HG02798 (cell line): ENCODE results near the gene FAM13A.

ENCODE experiments used
- ATAC-seq: cut with Tn5 transposase; IDR thresholded peaks from one replicate; pipeline ENCODE4 v1.9.1; 2021; ENCODE audit warnings: mild to moderate bottlenecking; ENCODE audit not compliant: unreplicated experiment, poor library complexity

FAM13A gene

GRCh38 chr4:88734403-88734949 lies 322.5 kb downstream of the FAM13A start:
- ATAC-seq = no peak

- ATAC-seq = no peak
These were observed 324.1 kb downstream of the FAM13A start for GRCh38 chr4:88732714-88733368.

GRCh38 chr4:88731381-88731780 lies 325.6 kb downstream of the FAM13A start:
- no peak for ATAC-seq

GRCh38 chr4:88730811-88731210 lies 326.2 kb downstream of the FAM13A start:
- no peak for ATAC-seq

- no peak for ATAC-seq
These were observed 327.7 kb downstream of the FAM13A start for GRCh38 chr4:88729146-88729760.

GRCh38 chr4:88728146-88728545 lies 328.8 kb downstream of the FAM13A start:
- no peak for ATAC-seq

GRCh38 chr4:88725986-88726385 lies 331.0 kb downstream of the FAM13A start:
- ATAC-seq = no peak

- ATAC-seq = no peak
These were observed 331.8 kb downstream of the FAM13A start for GRCh38 chr4:88725143-88725542.

- ATAC-seq = no peak
These were observed 332.6 kb downstream of the FAM13A start for GRCh38 chr4:88724406-88724805.

GRCh38 chr4:88722828-88723227 lies 334.2 kb downstream of the FAM13A start:
- ATAC-seq = no peak

- ATAC-seq = no peak
These were observed 334.7 kb downstream of the FAM13A start for GRCh38 chr4:88722276-88722780.

GRCh38 chr4:88720451-88721428 lies 336.2 kb downstream of the FAM13A start:
- ATAC-seq = no peak

GRCh38 chr4:88719381-88719780 lies 337.6 kb downstream of the FAM13A start:
- ATAC-seq = no peak

GRCh38 chr4:88718098-88718497 lies 338.9 kb downstream of the FAM13A start:
- no peak for ATAC-seq

- no peak for ATAC-seq
These were observed 343.2 kb downstream of the FAM13A start for GRCh38 chr4:88713782-88714181.

- ATAC-seq = no peak
These were observed 347.0 kb downstream of the FAM13A start for GRCh38 chr4:88709989-88710388.

GRCh38 chr4:88706574-88706973 lies 350.4 kb downstream of the FAM13A start:
- no peak for ATAC-seq

- ATAC-seq = no peak
These were observed 351.0 kb downstream of the FAM13A start for GRCh38 chr4:88705805-88706492.

GRCh38 chr4:88705223-88705622 lies 351.8 kb downstream of the FAM13A start:
- no peak for ATAC-seq

- no peak for ATAC-seq
These were observed 354.2 kb downstream of the FAM13A start for GRCh38 chr4:88702782-88703181.
